ENCODE results near the gene NKTR. TPM values are rescaled to one million over a fixed set of nuclear protein-coding genes. Genes with fewer than 3 reads are reported as not detected.

Gene NKTR
- total RNA-seq, 1 experiment from 2014 or later: 53.1 TPM

- Histone ChIP-seq H3K4me3 (ENCODE audit: low read depth, low read length, poor library complexity, severe bottlenecking) (no peak overlapping the region), H3K4me1 (ENCODE audit: insufficient read depth, low read length, poor library complexity, severe bottlenecking) (no peaks in the 10 kb centered on the region), H3K9me3 (ENCODE audit: low read depth, low read length, poor library complexity, severe bottlenecking) (no peaks in the 10 kb centered on the region), H3K36me3 (ENCODE audit: insufficient read depth, low read length, poor library complexity, severe bottlenecking) (peaks cover 73% of the 10 kb centered on the region), H3K27me3 (replicated peaks; ENCODE audit: insufficient read depth, low read depth, low read length, poor library complexity) (no peaks in the 10 kb centered on the region), H3K27ac (ENCODE audit: low read depth, low read length, poor library complexity, severe bottlenecking) (no peak overlapping the region)
- ChIA-PET CTCF (no interaction called here), POLR2A (ENCODE audit: low non-redundant PET) (no interaction called here)
- BruUV-seq (replicated peaks): no TSS peak
- TF ChIP-seq CTCF (conservative IDR thresholded peaks at IDR 0.05; ENCODE audit: low read depth, low read length): no peak
- no peak for TF ChIP-seq EZH2 (IDR thresholded peaks at IDR 0.05; ENCODE audit: borderline replicate concordance, low read depth, low read length, poor library complexity, severe bottlenecking)
- intact Hi-C loops (cut with micrococcal nuclease; ENCODE audit: unreplicated experiment): no loop called here
- DNase-seq (ENCODE audit: low spot score): no peak
Measured at GRCh38 chr3:42639192-42639591, 38.7 kb downstream of the NKTR start.

GRCh38 chr3:42640129-42640528 is 39.6 kb downstream of the NKTR start:
- DNase-seq (ENCODE audit: low spot score): no peak
- POLR2A ChIA-PET (ENCODE audit: low non-redundant PET): no interaction called here
- TF ChIP-seq EZH2 (IDR thresholded peaks at IDR 0.05; ENCODE audit: borderline replicate concordance, low read depth, low read length, poor library complexity, severe bottlenecking): no peak
- no peak for TF ChIP-seq CTCF (conservative IDR thresholded peaks at IDR 0.05; ENCODE audit: low read depth, low read length)
- no peaks in the 10 kb centered on the region for H3K27me3 ChIP-seq (replicated peaks; ENCODE audit: insufficient read depth, low read depth, low read length, poor library complexity)
- peaks cover 71% of the 10 kb centered on the region for H3K36me3 ChIP-seq (ENCODE audit: insufficient read depth, low read length, poor library complexity, severe bottlenecking)
- intact Hi-C loops (cut with micrococcal nuclease; ENCODE audit: unreplicated experiment): no loop called here
- H3K9me3 ChIP-seq (ENCODE audit: low read depth, low read length, poor library complexity, severe bottlenecking): no peaks in the 10 kb centered on the region
- no peaks in the 10 kb centered on the region for H3K4me1 ChIP-seq (ENCODE audit: insufficient read depth, low read length, poor library complexity, severe bottlenecking)
- H3K27ac ChIP-seq (ENCODE audit: low read depth, low read length, poor library complexity, severe bottlenecking): no peak overlapping the region
- H3K4me3 ChIP-seq (ENCODE audit: low read depth, low read length, poor library complexity, severe bottlenecking): no peak overlapping the region
- CTCF ChIA-PET: no interaction called here
- BruUV-seq (replicated peaks): no TSS peak

GRCh38 chr3:42640771-42641370 is 40.4 kb downstream of the NKTR start:
- H3K27me3 ChIP-seq (replicated peaks; ENCODE audit: insufficient read depth, low read depth, low read length, poor library complexity): no peaks in the 10 kb centered on the region
- H3K36me3 ChIP-seq (ENCODE audit: insufficient read depth, low read length, poor library complexity, severe bottlenecking): peaks cover 75% of the 10 kb centered on the region
- ChIA-PET POLR2A (ENCODE audit: low non-redundant PET) (no interaction called here), CTCF (no interaction called here)
- DNase-seq (ENCODE audit: low spot score): no peak
- no peak overlapping the region for H3K4me3 ChIP-seq (ENCODE audit: low read depth, low read length, poor library complexity, severe bottlenecking)
- no peaks in the 10 kb centered on the region for H3K9me3 ChIP-seq (ENCODE audit: low read depth, low read length, poor library complexity, severe bottlenecking)
- no peak overlapping the region for H3K27ac ChIP-seq (ENCODE audit: low read depth, low read length, poor library complexity, severe bottlenecking)
- BruUV-seq (replicated peaks): no TSS peak
- intact Hi-C loops (cut with micrococcal nuclease; ENCODE audit: unreplicated experiment): no loop called here
- TF ChIP-seq CTCF (conservative IDR thresholded peaks at IDR 0.05; ENCODE audit: low read depth, low read length): no peak
- TF ChIP-seq EZH2 (IDR thresholded peaks at IDR 0.05; ENCODE audit: borderline replicate concordance, low read depth, low read length, poor library complexity, severe bottlenecking): no peak
- H3K4me1 ChIP-seq (ENCODE audit: insufficient read depth, low read length, poor library complexity, severe bottlenecking): no peaks in the 10 kb centered on the region

Data from A673 (cell line).